IMR-90 (cell line): ENCODE data around the gene SEMA5A. TPM values are rescaled to one million over a fixed set of nuclear protein-coding genes. Genes with fewer than 3 reads are reported as not detected.

Experiments used
- CTCF ChIP-seq: conservative IDR thresholded peaks from 2 replicates; pipeline ENCODE4 v1.5.1; 2012; ENCODE audit warnings: mild to moderate bottlenecking, low read depth, low read length, improper control_type of control experiment
- MXI1 ChIP-seq: IDR thresholded peaks from 2 replicates; pipeline ENCODE4 v1.6.1; 2012; ENCODE audit warnings: low read depth, mild to moderate bottlenecking, low read length, moderate library complexity, borderline replicate concordance
- NFE2L2 ChIP-seq: fragments of 150-350 bp; IDR thresholded peaks from 2 replicates; pipeline ENCODE4 v1.6.1; 2016; ENCODE audit warnings: low read depth, mild to moderate bottlenecking, low read length
- POLR2A ChIP-seq: IDR thresholded peaks from 2 replicates; pipeline ENCODE4 v1.6.1; 2012; ENCODE audit warnings: mild to moderate bottlenecking, low read depth, low read length
- RFX5 ChIP-seq: IDR thresholded peaks from 2 replicates; pipeline ENCODE4 v1.8.0; 2012; ENCODE audit warnings: low read depth, mild to moderate bottlenecking, low read length, moderate library complexity
- polyA plus RNA-seq, 3 experiments: library from polyadenylated mRNA; depleted of rRNA; stranded (reverse); fragments of >200 nt; gene quantifications; 2 replicates each; pipeline ENCODE4 v1.2.3, GENCODE V29; 2012; ENCODE audit warnings: low replicate concordance in 1 of 3
- total RNA-seq: library from RNA; depleted of rRNA; stranded (reverse); fragments of >200 nt; gene quantifications from 2 replicates; pipeline ENCODE4 v1.2.3, GENCODE V29; 2012
- TF ChIP-seq, protein P1 (sequence below): fragments of 150-350 bp; IDR thresholded peaks from 2 replicates; pipeline ENCODE4 v1.6.1; 2017; ENCODE audit warnings: mild to moderate bottlenecking, antibody characterized with exemption, low read length, low read depth

SEMA5A gene
- total and polyA plus RNA-seq, 2 of the 4 experiments (the other 2 are of a cell fraction): 8.2 to 9.9 TPM

DNA sequence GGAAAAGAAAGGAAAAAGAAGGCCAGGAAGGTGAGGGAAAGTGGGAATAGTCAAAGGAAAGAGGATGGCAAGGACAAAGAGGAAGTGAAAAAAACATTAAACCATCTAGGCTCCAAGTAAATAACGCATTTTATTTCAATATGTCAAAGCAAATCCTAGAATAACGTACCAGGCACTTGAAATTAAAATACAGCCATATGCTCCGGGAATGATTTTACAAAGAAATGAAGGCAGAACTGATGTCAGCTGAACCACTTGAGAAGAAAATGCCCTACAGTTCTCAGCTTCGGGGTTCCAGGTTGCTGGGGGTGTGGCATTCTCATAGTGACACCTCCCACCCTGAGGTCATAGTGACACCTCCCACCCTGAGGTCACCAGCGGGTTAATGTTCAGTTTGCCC is 281.6 kb downstream of the SEMA5A start (continued):
- TF ChIP-seq CTCF: no peak
- TF ChIP-seq POLR2A: no peak
- TF ChIP-seq, protein P1, sequence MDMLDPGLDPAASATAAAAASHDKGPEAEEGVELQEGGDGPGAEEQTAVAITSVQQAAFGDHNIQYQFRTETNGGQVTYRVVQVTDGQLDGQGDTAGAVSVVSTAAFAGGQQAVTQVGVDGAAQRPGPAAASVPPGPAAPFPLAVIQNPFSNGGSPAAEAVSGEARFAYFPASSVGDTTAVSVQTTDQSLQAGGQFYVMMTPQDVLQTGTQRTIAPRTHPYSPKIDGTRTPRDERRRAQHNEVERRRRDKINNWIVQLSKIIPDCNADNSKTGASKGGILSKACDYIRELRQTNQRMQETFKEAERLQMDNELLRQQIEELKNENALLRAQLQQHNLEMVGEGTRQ: no peak
- TF ChIP-seq NFE2L2: no peak
- TF ChIP-seq MXI1: no peak
- no peak for TF ChIP-seq RFX5
